HEK293T (cell line): ENCODE results near the gene RNF213.

ENCODE experiments used
- ARNT ChIP-seq: fragments of 450-650 bp; IDR thresholded peaks from 2 replicates; pipeline ENCODE4 v1.6.1; 2017; ENCODE audit warnings: mild to moderate bottlenecking
- CTBP1 ChIP-seq: fragments of 450-650 bp; IDR thresholded peaks from 2 replicates; pipeline ENCODE4 v1.6.1; 2016; ENCODE audit warnings: borderline replicate concordance
- ELF4 ChIP-seq: fragments of 450-650 bp; IDR thresholded peaks from 2 replicates; pipeline ENCODE4 v1.6.1; 2017; ENCODE audit warnings: antibody characterized with exemption
- L3MBTL2 ChIP-seq: fragments of 450-650 bp; conservative IDR thresholded peaks from 2 replicates; pipeline ENCODE4 v1.6.1; 2016; ENCODE audit warnings: mild to moderate bottlenecking
- SP1 ChIP-seq: fragments of 450-650 bp; IDR thresholded peaks from 2 replicates; pipeline ENCODE4 v1.6.1; 2017
- SUZ12 ChIP-seq: fragments of 450-650 bp; IDR thresholded peaks from 2 replicates; pipeline ENCODE4 v1.6.1; 2016; ENCODE audit warnings: mild to moderate bottlenecking

DNA sequence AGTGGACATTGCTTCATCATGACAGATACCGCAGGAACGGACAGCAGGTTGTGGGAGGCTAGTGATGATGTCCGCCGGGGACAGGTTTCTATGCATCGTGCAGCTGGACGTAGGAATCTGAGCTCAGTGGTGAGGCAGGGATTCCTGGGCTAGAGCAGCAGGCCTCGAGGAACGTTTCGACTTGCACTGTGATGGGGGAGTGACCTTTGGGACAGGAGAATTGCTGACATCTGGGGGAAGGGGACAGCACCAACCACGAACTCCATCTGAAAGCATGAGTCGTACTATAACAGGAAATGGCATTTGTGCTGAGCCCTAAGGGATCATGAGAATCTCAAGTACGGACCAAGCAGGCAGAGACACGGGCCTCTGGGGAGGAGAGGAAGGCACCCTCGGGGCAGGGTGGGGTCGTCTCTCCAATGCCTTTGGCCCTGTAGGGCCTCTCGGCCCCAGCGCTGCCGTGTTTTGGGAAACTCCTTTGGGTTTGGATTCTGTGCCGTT lies 88.5 kb downstream of the RNF213 start:
- no peak for TF ChIP-seq ELF4
- TF ChIP-seq SP1, result no peak
- TF ChIP-seq ARNT, result no peak
- no peak for TF ChIP-seq CTBP1
- TF ChIP-seq L3MBTL2, result no peak
- TF ChIP-seq SUZ12, result no peak
